ENCODE measurements around the gene ERCC8.
A peak's percentile ranks its signal among the peaks of the same experiment; 100 is the strongest.
"Not testable (repeated sequence)": the region's sequence is repeated elsewhere in the genome, so short reads cannot be mapped to it uniquely, and the experiment has no call there.

The ERCC8 gene

GRCh38 chr5:60944904-60945812 lies at the start of gene ERCC8, which contains the start of gene NDUFAF2:
TSS of gene ERCC8 (minus strand) at chr5:60945070. CDS start at chr5:60945008, 62 bp downstream.
TSS of gene NDUFAF2 (plus strand) at chr5:60945205. CDS start at chr5:60945256, 51 bp downstream.
- peak; percentile 97 for DNase-seq

- no peak for DNase-seq
Observed at GRCh38 chr5:60993875-60994571, 49.2 kb upstream of the ERCC8 start.

GRCh38 chr5:60993425-60993824 lies 48.6 kb upstream of the ERCC8 start:
- no peak for DNase-seq

- DNase-seq, result no peak
Observed at GRCh38 chr5:60992871-60993270, 48.0 kb upstream of the ERCC8 start.

- no peak for DNase-seq
Observed at GRCh38 chr5:60989790-60990189, 44.9 kb upstream of the ERCC8 start.

GRCh38 chr5:60982127-60982526 lies 37.3 kb upstream of the ERCC8 start:
- not testable (repeated sequence) for DNase-seq

GRCh38 chr5:60980511-60980910 lies 35.6 kb upstream of the ERCC8 start:
- no peak for DNase-seq

- peak; percentile 30 for DNase-seq
Observed at GRCh38 chr5:60978968-60979367, 34.1 kb upstream of the ERCC8 start.

- no peak for DNase-seq
Observed at GRCh38 chr5:60977956-60978737, 33.3 kb upstream of the ERCC8 start.

GRCh38 chr5:60972231-60972630 lies 27.4 kb upstream of the ERCC8 start:
- DNase-seq, result no peak

- DNase-seq, result peak; percentile 76
Observed at GRCh38 chr5:60961685-60962084, 16.8 kb upstream of the ERCC8 start.

GRCh38 chr5:60960591-60960990 lies 15.7 kb upstream of the ERCC8 start:
- DNase-seq, result peak; percentile 58

- peak; percentile 65 for DNase-seq
Observed at GRCh38 chr5:60959156-60959555, 14.3 kb upstream of the ERCC8 start.

GRCh38 chr5:60958712-60959111 lies 13.8 kb upstream of the ERCC8 start:
- DNase-seq, result no peak

- DNase-seq, result no peak
Observed at GRCh38 chr5:60958088-60958487, 13.2 kb upstream of the ERCC8 start.

GRCh38 chr5:60955239-60955638 lies 10.4 kb upstream of the ERCC8 start:
- DNase-seq, result no peak

- DNase-seq, result no peak
Observed at GRCh38 chr5:60948738-60949137, 3.9 kb upstream of the ERCC8 start.

- DNase-seq, result peak; percentile 63
Observed at GRCh38 chr5:60945813-60946187, 930 bp upstream of the ERCC8 start.

GRCh38 chr5:60943624-60944023 lies 1.2 kb downstream of the ERCC8 start:
- peak; percentile 40 for DNase-seq

- DNase-seq, result peak; percentile 38
Observed at GRCh38 chr5:60929024-60929423, 15.8 kb downstream of the ERCC8 start.

GRCh38 chr5:60927450-60927849 lies 17.4 kb downstream of the ERCC8 start:
- DNase-seq, result no peak

- DNase-seq, result no peak
Observed at GRCh38 chr5:60918466-60918865, 26.4 kb downstream of the ERCC8 start.

- no peak for DNase-seq
Observed at GRCh38 chr5:60916646-60917045, 28.2 kb downstream of the ERCC8 start.
